Measurements from ENCODE around the gene FBXL13. TPM values are rescaled to one million over a fixed set of nuclear protein-coding genes. Genes with fewer than 3 reads are reported as not detected.
"Not testable (repeated sequence)": the region's sequence is repeated elsewhere in the genome, so short reads cannot be mapped to it uniquely, and the experiment has no call there.

The FBXL13 gene
- total and polyA plus RNA-seq, 5 donors = 0.07 to 1.3 (median 0.68) TPM

GRCh38 chr7:102913826-102914225, 160.8 kb downstream of the FBXL13 start:
- no peaks in the 10 kb centered on the region for H3K9me3 ChIP-seq (ENCODE audit: control insufficient read depth, low read length)
- 61% methylated on average over 9 of the region's 9 CpGs for WGBS
- DNase-seq = no peak
- ATAC-seq = peak in 1 of 2 donors; percentile 19
- peak overlapping the region; percentile 72 for H3K4me3 ChIP-seq (ENCODE audit: low read length)
- H3K27me3 ChIP-seq (ENCODE audit: control insufficient read depth, insufficient read depth) = no peaks in the 10 kb centered on the region
- peak overlapping the region; percentile 6 for H3K27ac ChIP-seq (ENCODE audit: low read length)
- intact Hi-C loops (cut with DNase I) = no loop called here
- peaks cover 2% of the 10 kb centered on the region for H3K4me1 ChIP-seq (ENCODE audit: control insufficient read depth, insufficient read depth, low read length)

GRCh38 chr7:102912742-102913141, 161.9 kb downstream of the FBXL13 start, which contains the start of gene LRRC17:
Gene LRRC17 (plus strand): TSS chr7:102913000. CDS start chr7:102933914, 20,914 bp downstream.
- Histone ChIP-seq H3K4me1 (ENCODE audit: control insufficient read depth, insufficient read depth, low read length) (peaks cover 2% of the 10 kb centered on the region), H3K9me3 (ENCODE audit: control insufficient read depth, low read length) (no peaks in the 10 kb centered on the region), H3K27ac (ENCODE audit: low read length) (peak within 1 kb of the TSS; percentile 51), H3K4me3 (ENCODE audit: low read length) (peak within 1 kb of the TSS; percentile 72), H3K27me3 (ENCODE audit: control insufficient read depth, insufficient read depth) (no peaks in the 10 kb centered on the region)
- DNase-seq (peak in 1 of 3 donors; percentile 48), ATAC-seq (peak; percentile 32 to 37)
- intact Hi-C loops (cut with DNase I) = no loop called here
- 14% methylated on average over 6 of the region's 6 CpGs for WGBS

GRCh38 chr7:102908676-102909075, 165.9 kb downstream of the FBXL13 start:
- intact Hi-C loops (cut with DNase I) = no loop called here
- Histone ChIP-seq H3K9me3 (ENCODE audit: control insufficient read depth, low read length) (no peaks in the 10 kb centered on the region), H3K4me1 (ENCODE audit: control insufficient read depth, insufficient read depth, low read length) (no peaks in the 10 kb centered on the region), H3K4me3 (ENCODE audit: low read length) (no peak overlapping the region), H3K27ac (ENCODE audit: low read length) (no peak overlapping the region), H3K27me3 (ENCODE audit: control insufficient read depth, insufficient read depth) (no peaks in the 10 kb centered on the region)
- no peak for DNase-seq
- ATAC-seq = no peak

GRCh38 chr7:102903576-102903975, 171.0 kb downstream of the FBXL13 start:
- H3K27me3 ChIP-seq (ENCODE audit: control insufficient read depth, insufficient read depth); H3K9me3 ChIP-seq (ENCODE audit: control insufficient read depth, low read length); H3K4me1 ChIP-seq (ENCODE audit: control insufficient read depth, insufficient read depth, low read length); H3K4me3 ChIP-seq (ENCODE audit: low read length); intact Hi-C loops (cut with DNase I); H3K27ac ChIP-seq (ENCODE audit: low read length); DNase-seq; ATAC-seq: not testable (repeated sequence)
- 94% methylated on average over 1 of the region's 1 CpG for WGBS

GRCh38 chr7:102902052-102902451, 172.5 kb downstream of the FBXL13 start:
- H3K9me3 ChIP-seq (ENCODE audit: control insufficient read depth, low read length); H3K27me3 ChIP-seq (ENCODE audit: control insufficient read depth, insufficient read depth); ATAC-seq; DNase-seq; H3K4me1 ChIP-seq (ENCODE audit: control insufficient read depth, insufficient read depth, low read length); H3K4me3 ChIP-seq (ENCODE audit: low read length); intact Hi-C loops (cut with DNase I); H3K27ac ChIP-seq (ENCODE audit: low read length): not testable (repeated sequence)
- 89% methylated on average over 2 of the region's 2 CpGs for WGBS

GRCh38 chr7:102898532-102898859, 176.1 kb downstream of the FBXL13 start:
- H3K4me3 ChIP-seq (ENCODE audit: low read length) = no peak overlapping the region
- H3K4me1 ChIP-seq (ENCODE audit: control insufficient read depth, insufficient read depth, low read length) = peaks cover 5% of the 10 kb centered on the region
- H3K27ac ChIP-seq (ENCODE audit: low read length) = no peak overlapping the region
- DNase-seq (no peak), ATAC-seq (no peak)
- no peaks in the 10 kb centered on the region for H3K27me3 ChIP-seq (ENCODE audit: control insufficient read depth, insufficient read depth)
- 74% methylated on average over 5 of the region's 5 CpGs for WGBS
- intact Hi-C loops (cut with DNase I) = no loop called here
- no peaks in the 10 kb centered on the region for H3K9me3 ChIP-seq (ENCODE audit: control insufficient read depth, low read length)

GRCh38 chr7:102897856-102898531, 176.6 kb downstream of the FBXL13 start:
- Histone ChIP-seq H3K27me3 (ENCODE audit: control insufficient read depth, insufficient read depth) (no peaks in the 10 kb centered on the region), H3K4me3 (ENCODE audit: low read length) (no peak overlapping the region), H3K27ac (ENCODE audit: low read length) (no peak overlapping the region), H3K4me1 (ENCODE audit: control insufficient read depth, insufficient read depth, low read length) (peaks cover 5% of the 10 kb centered on the region), H3K9me3 (ENCODE audit: control insufficient read depth, low read length) (no peaks in the 10 kb centered on the region)
- DNase-seq = peak in 1 of 3 donors; percentile 52
- ATAC-seq = no peak
- intact Hi-C loops (cut with DNase I) = no loop called here
- 82% methylated on average over 5 of the region's 5 CpGs for WGBS

GRCh38 chr7:102897211-102897631, 177.4 kb downstream of the FBXL13 start:
- 30% methylated on average over 2 of the region's 2 CpGs for WGBS
- Histone ChIP-seq H3K27me3 (ENCODE audit: control insufficient read depth, insufficient read depth) (no peaks in the 10 kb centered on the region), H3K27ac (ENCODE audit: low read length) (no peak overlapping the region), H3K9me3 (ENCODE audit: control insufficient read depth, low read length) (no peaks in the 10 kb centered on the region), H3K4me3 (ENCODE audit: low read length) (no peak overlapping the region), H3K4me1 (ENCODE audit: control insufficient read depth, insufficient read depth, low read length) (peaks cover 5% of the 10 kb centered on the region)
- intact Hi-C loops (cut with DNase I) = no loop called here
- DNase-seq (no peak), ATAC-seq (no peak)

GRCh38 chr7:102896585-102896984, 178.0 kb downstream of the FBXL13 start:
- DNase-seq = no peak
- no peaks in the 10 kb centered on the region for H3K27me3 ChIP-seq (ENCODE audit: control insufficient read depth, insufficient read depth)
- no peak for ATAC-seq
- no peak overlapping the region for H3K4me3 ChIP-seq (ENCODE audit: low read length)
- intact Hi-C loops (cut with DNase I) = no loop called here
- H3K4me1 ChIP-seq (ENCODE audit: control insufficient read depth, insufficient read depth, low read length) = peaks cover 6% of the 10 kb centered on the region
- H3K27ac ChIP-seq (ENCODE audit: low read length) = no peak overlapping the region
- no peaks in the 10 kb centered on the region for H3K9me3 ChIP-seq (ENCODE audit: control insufficient read depth, low read length)

- DNase-seq (no peak), ATAC-seq (peak; percentile 23 to 47)
- 37% methylated on average over 3 of the region's 3 CpGs for WGBS
- no peak overlapping the region for H3K4me3 ChIP-seq (ENCODE audit: low read length)
- H3K27ac ChIP-seq (ENCODE audit: low read length) = peak overlapping the region; percentile 35
- H3K9me3 ChIP-seq (ENCODE audit: control insufficient read depth, low read length) = no peaks in the 10 kb centered on the region
- H3K27me3 ChIP-seq (ENCODE audit: control insufficient read depth, insufficient read depth) = no peaks in the 10 kb centered on the region
- intact Hi-C loops (cut with DNase I) = no loop called here
- peaks cover 7% of the 10 kb centered on the region for H3K4me1 ChIP-seq (ENCODE audit: control insufficient read depth, insufficient read depth, low read length)
Measured at GRCh38 chr7:102895602-102896001, 179.0 kb downstream of the FBXL13 start.

- 57% methylated on average over 1 of the region's 1 CpG for WGBS
- Histone ChIP-seq H3K9me3 (ENCODE audit: control insufficient read depth, low read length) (no peaks in the 10 kb centered on the region), H3K4me1 (ENCODE audit: control insufficient read depth, insufficient read depth, low read length) (peaks cover 8% of the 10 kb centered on the region), H3K27ac (ENCODE audit: low read length) (no peak overlapping the region), H3K4me3 (ENCODE audit: low read length) (no peak overlapping the region), H3K27me3 (ENCODE audit: control insufficient read depth, insufficient read depth) (no peaks in the 10 kb centered on the region)
- intact Hi-C loops (cut with DNase I) = no loop called here
- DNase-seq (no peak), ATAC-seq (no peak)
Measured at GRCh38 chr7:102892631-102893278, 181.8 kb downstream of the FBXL13 start.
